H1 (cell line): ENCODE measurements around the gene ADAMTS3. TPM values are rescaled to one million over a fixed set of nuclear protein-coding genes. Genes with fewer than 3 reads are reported as not detected.

Source experiments
- CTBP2 ChIP-seq: IDR thresholded peaks from 2 replicates; pipeline ENCODE4 v1.7.0; 2011; ENCODE audit warnings: borderline replicate concordance, mild to moderate bottlenecking, moderate library complexity, mixed read lengths, low read length; ENCODE audit not compliant: insufficient read depth, insufficient read length
- CTCF ChIP-seq, 3 experiments: IDR thresholded peaks; 1 replicate in 2 of 3; 2 replicates in 1 of 3; pipeline versions ENCODE4 v1.5.1 to v1.6.1; 2011; ENCODE audit warnings: low read length in 3 of 3, mild to moderate bottlenecking in 3 of 3, inconsistent platforms in 2 of 3, low read depth in 1 of 3, moderate library complexity in 1 of 3; ENCODE audit not compliant: insufficient read depth in 1 of 3; ENCODE audit errors: control extremely low read depth in 1 of 3
- NANOG ChIP-seq: IDR thresholded peaks from 2 replicates; pipeline ENCODE4 v1.6.1; 2011; ENCODE audit warnings: low read length, low read depth, mild to moderate bottlenecking, inconsistent platforms; ENCODE audit not compliant: insufficient read depth, poor library complexity, severe bottlenecking
- SP4 ChIP-seq: IDR thresholded peaks from 2 replicates; pipeline ENCODE4 v1.6.1; 2012; ENCODE audit warnings: low read length, inconsistent platforms
- TAF7 ChIP-seq: optimal IDR thresholded peaks from 2 replicates; pipeline ENCODE3; 2011; ENCODE audit warnings: low read depth, mild to moderate bottlenecking, inconsistent platforms, low read length, moderate library complexity, borderline replicate concordance
- TEAD4 ChIP-seq: IDR thresholded peaks from 2 replicates; pipeline ENCODE4 v1.6.1; 2012; ENCODE audit warnings: low read depth, low read length, inconsistent platforms, mixed read lengths
- polyA plus RNA-seq, 7 experiments: library from polyadenylated mRNA; depleted of rRNA in 3 of 7; stranded (reverse) in 5 of 7; unstranded in 2 of 7; fragments of >200 nt in 5 of 7; fragments of 200-250 nt in 2 of 7; gene quantifications; 1 replicate in 5 of 7; 2 replicates in 1 of 7; 4 replicates in 1 of 7; pipeline versions ENCODE4 v1.2.1 to v1.2.3, GENCODE V29; 2011 to 2013; ENCODE audit warnings: missing spikeins in 2 of 7, mixed read lengths in 2 of 7
- total RNA-seq: library from RNA; stranded (reverse); fragmentation: NEBNext Ultra II Directional; extraction: Animal tissue kit (Norgen Biotek cat#: 25700); gene quantifications from 2 replicates; pipeline ENCODE4 v1.2.1, GENCODE V29; 2021
- TF ChIP-seq, protein P1 (sequence below): fragments of 300-600 bp; sonication (generic); IDR thresholded peaks from 2 replicates; pipeline ENCODE4 v1.7.1; 2012; ENCODE audit warnings: low read length, moderate library complexity, mild to moderate bottlenecking, inconsistent platforms; ENCODE audit not compliant: insufficient replicate concordance
- TF ChIP-seq, protein P2 (sequence below): IDR thresholded peaks from 2 replicates; pipeline ENCODE4 v1.6.1; 2012; ENCODE audit warnings: inconsistent platforms

ADAMTS3 gene
- total and polyA plus RNA-seq, 2 of the 8 experiments (the other 6 are each of a cell fraction or from before 2014, with no cell fraction given): 1.3 to 3.4 TPM

DNA sequence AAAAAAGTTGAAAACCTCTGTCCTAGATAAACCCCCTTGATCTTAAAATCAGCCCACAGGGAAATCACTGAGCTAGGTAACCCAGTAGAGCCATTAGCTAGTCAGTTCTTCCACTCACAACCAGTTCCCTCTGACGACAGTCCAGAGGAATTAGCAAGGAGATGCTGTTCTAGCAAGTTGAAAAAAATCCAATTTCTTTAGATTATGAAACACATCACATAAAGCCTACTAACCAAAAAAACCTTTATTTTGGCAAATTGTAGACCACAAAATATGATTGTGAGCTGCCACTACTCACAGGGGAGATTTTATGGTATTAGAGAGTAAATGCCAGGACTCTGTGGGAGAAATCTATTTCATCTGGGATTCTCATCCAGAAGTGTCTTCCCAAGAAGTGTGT, 22.6 kb downstream of the ADAMTS3 start (continued):
- TF ChIP-seq, protein P1, sequence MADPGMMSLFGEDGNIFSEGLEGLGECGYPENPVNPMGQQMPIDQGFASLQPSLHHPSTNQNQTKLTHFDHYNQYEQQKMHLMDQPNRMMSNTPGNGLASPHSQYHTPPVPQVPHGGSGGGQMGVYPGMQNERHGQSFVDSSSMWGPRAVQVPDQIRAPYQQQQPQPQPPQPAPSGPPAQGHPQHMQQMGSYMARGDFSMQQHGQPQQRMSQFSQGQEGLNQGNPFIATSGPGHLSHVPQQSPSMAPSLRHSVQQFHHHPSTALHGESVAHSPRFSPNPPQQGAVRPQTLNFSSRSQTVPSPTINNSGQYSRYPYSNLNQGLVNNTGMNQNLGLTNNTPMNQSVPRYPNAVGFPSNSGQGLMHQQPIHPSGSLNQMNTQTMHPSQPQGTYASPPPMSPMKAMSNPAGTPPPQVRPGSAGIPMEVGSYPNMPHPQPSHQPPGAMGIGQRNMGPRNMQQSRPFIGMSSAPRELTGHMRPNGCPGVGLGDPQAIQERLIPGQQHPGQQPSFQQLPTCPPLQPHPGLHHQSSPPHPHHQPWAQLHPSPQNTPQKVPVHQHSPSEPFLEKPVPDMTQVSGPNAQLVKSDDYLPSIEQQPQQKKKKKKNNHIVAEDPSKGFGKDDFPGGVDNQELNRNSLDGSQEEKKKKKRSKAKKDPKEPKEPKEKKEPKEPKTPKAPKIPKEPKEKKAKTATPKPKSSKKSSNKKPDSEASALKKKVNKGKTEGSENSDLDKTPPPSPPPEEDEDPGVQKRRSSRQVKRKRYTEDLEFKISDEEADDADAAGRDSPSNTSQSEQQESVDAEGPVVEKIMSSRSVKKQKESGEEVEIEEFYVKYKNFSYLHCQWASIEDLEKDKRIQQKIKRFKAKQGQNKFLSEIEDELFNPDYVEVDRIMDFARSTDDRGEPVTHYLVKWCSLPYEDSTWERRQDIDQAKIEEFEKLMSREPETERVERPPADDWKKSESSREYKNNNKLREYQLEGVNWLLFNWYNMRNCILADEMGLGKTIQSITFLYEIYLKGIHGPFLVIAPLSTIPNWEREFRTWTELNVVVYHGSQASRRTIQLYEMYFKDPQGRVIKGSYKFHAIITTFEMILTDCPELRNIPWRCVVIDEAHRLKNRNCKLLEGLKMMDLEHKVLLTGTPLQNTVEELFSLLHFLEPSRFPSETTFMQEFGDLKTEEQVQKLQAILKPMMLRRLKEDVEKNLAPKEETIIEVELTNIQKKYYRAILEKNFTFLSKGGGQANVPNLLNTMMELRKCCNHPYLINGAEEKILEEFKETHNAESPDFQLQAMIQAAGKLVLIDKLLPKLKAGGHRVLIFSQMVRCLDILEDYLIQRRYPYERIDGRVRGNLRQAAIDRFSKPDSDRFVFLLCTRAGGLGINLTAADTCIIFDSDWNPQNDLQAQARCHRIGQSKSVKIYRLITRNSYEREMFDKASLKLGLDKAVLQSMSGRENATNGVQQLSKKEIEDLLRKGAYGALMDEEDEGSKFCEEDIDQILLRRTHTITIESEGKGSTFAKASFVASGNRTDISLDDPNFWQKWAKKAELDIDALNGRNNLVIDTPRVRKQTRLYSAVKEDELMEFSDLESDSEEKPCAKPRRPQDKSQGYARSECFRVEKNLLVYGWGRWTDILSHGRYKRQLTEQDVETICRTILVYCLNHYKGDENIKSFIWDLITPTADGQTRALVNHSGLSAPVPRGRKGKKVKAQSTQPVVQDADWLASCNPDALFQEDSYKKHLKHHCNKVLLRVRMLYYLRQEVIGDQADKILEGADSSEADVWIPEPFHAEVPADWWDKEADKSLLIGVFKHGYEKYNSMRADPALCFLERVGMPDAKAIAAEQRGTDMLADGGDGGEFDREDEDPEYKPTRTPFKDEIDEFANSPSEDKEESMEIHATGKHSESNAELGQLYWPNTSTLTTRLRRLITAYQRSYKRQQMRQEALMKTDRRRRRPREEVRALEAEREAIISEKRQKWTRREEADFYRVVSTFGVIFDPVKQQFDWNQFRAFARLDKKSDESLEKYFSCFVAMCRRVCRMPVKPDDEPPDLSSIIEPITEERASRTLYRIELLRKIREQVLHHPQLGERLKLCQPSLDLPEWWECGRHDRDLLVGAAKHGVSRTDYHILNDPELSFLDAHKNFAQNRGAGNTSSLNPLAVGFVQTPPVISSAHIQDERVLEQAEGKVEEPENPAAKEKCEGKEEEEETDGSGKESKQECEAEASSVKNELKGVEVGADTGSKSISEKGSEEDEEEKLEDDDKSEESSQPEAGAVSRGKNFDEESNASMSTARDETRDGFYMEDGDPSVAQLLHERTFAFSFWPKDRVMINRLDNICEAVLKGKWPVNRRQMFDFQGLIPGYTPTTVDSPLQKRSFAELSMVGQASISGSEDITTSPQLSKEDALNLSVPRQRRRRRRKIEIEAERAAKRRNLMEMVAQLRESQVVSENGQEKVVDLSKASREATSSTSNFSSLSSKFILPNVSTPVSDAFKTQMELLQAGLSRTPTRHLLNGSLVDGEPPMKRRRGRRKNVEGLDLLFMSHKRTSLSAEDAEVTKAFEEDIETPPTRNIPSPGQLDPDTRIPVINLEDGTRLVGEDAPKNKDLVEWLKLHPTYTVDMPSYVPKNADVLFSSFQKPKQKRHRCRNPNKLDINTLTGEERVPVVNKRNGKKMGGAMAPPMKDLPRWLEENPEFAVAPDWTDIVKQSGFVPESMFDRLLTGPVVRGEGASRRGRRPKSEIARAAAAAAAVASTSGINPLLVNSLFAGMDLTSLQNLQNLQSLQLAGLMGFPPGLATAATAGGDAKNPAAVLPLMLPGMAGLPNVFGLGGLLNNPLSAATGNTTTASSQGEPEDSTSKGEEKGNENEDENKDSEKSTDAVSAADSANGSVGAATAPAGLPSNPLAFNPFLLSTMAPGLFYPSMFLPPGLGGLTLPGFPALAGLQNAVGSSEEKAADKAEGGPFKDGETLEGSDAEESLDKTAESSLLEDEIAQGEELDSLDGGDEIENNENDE: no peak
- TF ChIP-seq, protein P2, sequence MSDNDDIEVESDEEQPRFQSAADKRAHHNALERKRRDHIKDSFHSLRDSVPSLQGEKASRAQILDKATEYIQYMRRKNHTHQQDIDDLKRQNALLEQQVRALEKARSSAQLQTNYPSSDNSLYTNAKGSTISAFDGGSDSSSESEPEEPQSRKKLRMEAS: no peak
- TF ChIP-seq NANOG (no peak), CTBP2 (no peak), TAF7 (no peak), TEAD4 (no peak), SP4 (no peak), CTCF (IDR thresholded peaks at IDR 0.05; ENCODE audit: control extremely low read depth in 1 of 3, insufficient read depth in 1 of 3, low read depth in 1 of 3, low read length in 3 of 3) (no peak)
